HEK293 (cell line): ENCODE results near the gene ABHD12B.

Source experiments
- BCL11A ChIP-seq: fragments of 450-650 bp; formaldehyde crosslinking; IDR thresholded peaks from 2 replicates; pipeline ENCODE4 v1.5.1; 2016; ENCODE audit warnings: low read depth, missing biosample characterization, missing genetic modification characterization
- CTCF ChIP-seq: fragments of 450-650 bp; formaldehyde crosslinking; IDR thresholded peaks from 2 replicates; pipeline ENCODE4 v1.5.1; 2016; ENCODE audit warnings: missing biosample characterization, missing genetic modification characterization
- GLI4 ChIP-seq: fragments of 450-650 bp; formaldehyde crosslinking; IDR thresholded peaks from 2 replicates; pipeline ENCODE4 v1.5.1; 2016; ENCODE audit warnings: missing biosample characterization, missing genetic modification characterization
- GLIS2 ChIP-seq: fragments of 450-650 bp; formaldehyde crosslinking; IDR thresholded peaks from 2 replicates; pipeline ENCODE4 v1.5.1; 2016; ENCODE audit warnings: missing biosample characterization, missing genetic modification characterization
- KLF16 ChIP-seq: fragments of 450-650 bp; formaldehyde crosslinking; IDR thresholded peaks from 2 replicates; pipeline ENCODE4 v1.5.1; 2017; ENCODE audit warnings: missing biosample characterization, missing genetic modification characterization
- KLF7 ChIP-seq: fragments of 450-650 bp; formaldehyde crosslinking; IDR thresholded peaks from 2 replicates; pipeline ENCODE4 v1.5.1; 2016; ENCODE audit warnings: missing biosample characterization, missing genetic modification characterization, borderline replicate concordance
- KLF8 ChIP-seq: fragments of 450-650 bp; formaldehyde crosslinking; IDR thresholded peaks from 2 replicates; pipeline ENCODE4 v1.5.1; 2016; ENCODE audit warnings: missing biosample characterization, missing genetic modification characterization
- SCRT2 ChIP-seq: fragments of 450-650 bp; formaldehyde crosslinking; IDR thresholded peaks from 2 replicates; pipeline ENCODE4 v1.5.1; 2016; ENCODE audit warnings: missing biosample characterization, missing genetic modification characterization
- SETDB1 ChIP-seq: IDR thresholded peaks from one replicate; pipeline ENCODE4 v1.6.1; 2017; ENCODE audit warnings: mild to moderate bottlenecking, low read length, moderate library complexity, mixed read lengths; ENCODE audit not compliant: insufficient read length
- YY1 ChIP-seq: fragments of 450-650 bp; formaldehyde crosslinking; IDR thresholded peaks from 2 replicates; pipeline ENCODE4 v1.5.1; 2018; ENCODE audit warnings: missing biosample characterization, missing genetic modification characterization
- ZBTB11 ChIP-seq: fragments of 450-650 bp; formaldehyde crosslinking; conservative IDR thresholded peaks from 2 replicates; pipeline ENCODE4 v1.5.1; 2016; ENCODE audit warnings: low read depth, missing biosample characterization, missing genetic modification characterization
- ZBTB17 ChIP-seq: fragments of 450-650 bp; formaldehyde crosslinking; IDR thresholded peaks from 2 replicates; pipeline ENCODE4 v1.5.1; 2016; ENCODE audit warnings: missing biosample characterization, missing genetic modification characterization
- ZBTB6 ChIP-seq: fragments of 450-650 bp; formaldehyde crosslinking; IDR thresholded peaks from 2 replicates; pipeline ENCODE4 v1.5.1; 2017; ENCODE audit warnings: missing biosample characterization, missing genetic modification characterization
- ZNF157 ChIP-seq: fragments of 450-650 bp; formaldehyde crosslinking; IDR thresholded peaks from 2 replicates; pipeline ENCODE4 v1.5.1; 2016; ENCODE audit warnings: missing biosample characterization, missing genetic modification characterization
- ZNF175 ChIP-seq: fragments of 450-650 bp; formaldehyde crosslinking; IDR thresholded peaks from 2 replicates; pipeline ENCODE4 v1.5.1; 2016; ENCODE audit warnings: missing biosample characterization, missing genetic modification characterization
- ZNF184 ChIP-seq: fragments of 450-650 bp; IDR thresholded peaks from 2 replicates; pipeline ENCODE4 v1.5.1; 2018; ENCODE audit warnings: missing biosample characterization, mild to moderate bottlenecking, missing genetic modification characterization
- ZNF211 ChIP-seq: fragments of 450-650 bp; formaldehyde crosslinking; IDR thresholded peaks from 2 replicates; pipeline ENCODE4 v1.5.1; 2016; ENCODE audit warnings: low read depth, missing biosample characterization, missing genetic modification characterization
- ZNF239 ChIP-seq: fragments of 450-650 bp; formaldehyde crosslinking; IDR thresholded peaks from 2 replicates; pipeline ENCODE4 v1.5.1; 2016; ENCODE audit warnings: missing biosample characterization, missing genetic modification characterization
- ZNF366 ChIP-seq: fragments of 450-650 bp; formaldehyde crosslinking; conservative IDR thresholded peaks from 2 replicates; pipeline ENCODE4 v1.5.1; 2016; ENCODE audit warnings: missing biosample characterization, missing genetic modification characterization
- ZNF433 ChIP-seq: fragments of 450-650 bp; formaldehyde crosslinking; IDR thresholded peaks from 2 replicates; pipeline ENCODE4 v1.5.1; 2016; ENCODE audit warnings: missing biosample characterization, missing genetic modification characterization, low read depth
- ZNF560 ChIP-seq: fragments of 450-650 bp; formaldehyde crosslinking; IDR thresholded peaks from 2 replicates; pipeline ENCODE4 v1.5.1; 2017; ENCODE audit warnings: missing biosample characterization, missing genetic modification characterization, borderline replicate concordance
- ZNF585B ChIP-seq: fragments of 450-650 bp; formaldehyde crosslinking; IDR thresholded peaks from 2 replicates; pipeline ENCODE4 v1.5.1; 2016; ENCODE audit warnings: missing biosample characterization, missing genetic modification characterization
- ZNF654 ChIP-seq: fragments of 450-650 bp; formaldehyde crosslinking; IDR thresholded peaks from 2 replicates; pipeline ENCODE4 v1.5.1; 2016; ENCODE audit warnings: low read depth, missing biosample characterization, missing genetic modification characterization
- ZNF658 ChIP-seq: fragments of 450-650 bp; formaldehyde crosslinking; IDR thresholded peaks from 2 replicates; pipeline ENCODE4; 2016; ENCODE audit warnings: missing biosample characterization, missing genetic modification characterization
- ZNF830 ChIP-seq: fragments of 450-650 bp; IDR thresholded peaks from 2 replicates; pipeline ENCODE4 v1.5.0; 2018; ENCODE audit warnings: missing biosample characterization, missing genetic modification characterization, low read depth, mild to moderate bottlenecking, moderate library complexity
- TF ChIP-seq, protein P1 (sequence below): fragments of 450-650 bp; formaldehyde crosslinking; IDR thresholded peaks from 2 replicates; pipeline ENCODE4 v1.5.1; 2017; ENCODE audit warnings: missing biosample characterization, missing genetic modification characterization
- TF ChIP-seq, protein P2 (sequence below): fragments of 450-650 bp; formaldehyde crosslinking; IDR thresholded peaks from 2 replicates; pipeline ENCODE4 v1.5.1; 2016; ENCODE audit warnings: missing biosample characterization, missing genetic modification characterization
- TF ChIP-seq, protein P3 (sequence below): fragments of 450-650 bp; formaldehyde crosslinking; IDR thresholded peaks from 2 replicates; pipeline ENCODE4 v1.5.1; 2016; ENCODE audit warnings: missing biosample characterization, missing genetic modification characterization

Gene ABHD12B

GRCh38 chr14:50943943-50944646 is 72.2 kb downstream of the ABHD12B start, which contains the start of gene PYGL (continued):
- no peak for TF ChIP-seq GLI4 (tag by site-specific recombination)
- TF ChIP-seq, protein P1, sequence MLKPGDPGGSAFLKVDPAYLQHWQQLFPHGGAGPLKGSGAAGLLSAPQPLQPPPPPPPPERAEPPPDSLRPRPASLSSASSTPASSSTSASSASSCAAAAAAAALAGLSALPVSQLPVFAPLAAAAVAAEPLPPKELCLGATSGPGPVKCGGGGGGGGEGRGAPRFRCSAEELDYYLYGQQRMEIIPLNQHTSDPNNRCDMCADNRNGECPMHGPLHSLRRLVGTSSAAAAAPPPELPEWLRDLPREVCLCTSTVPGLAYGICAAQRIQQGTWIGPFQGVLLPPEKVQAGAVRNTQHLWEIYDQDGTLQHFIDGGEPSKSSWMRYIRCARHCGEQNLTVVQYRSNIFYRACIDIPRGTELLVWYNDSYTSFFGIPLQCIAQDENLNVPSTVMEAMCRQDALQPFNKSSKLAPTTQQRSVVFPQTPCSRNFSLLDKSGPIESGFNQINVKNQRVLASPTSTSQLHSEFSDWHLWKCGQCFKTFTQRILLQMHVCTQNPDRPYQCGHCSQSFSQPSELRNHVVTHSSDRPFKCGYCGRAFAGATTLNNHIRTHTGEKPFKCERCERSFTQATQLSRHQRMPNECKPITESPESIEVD (tag by site-specific recombination) = no peak
- TF ChIP-seq BCL11A = no peak
- TF ChIP-seq, protein P2, sequence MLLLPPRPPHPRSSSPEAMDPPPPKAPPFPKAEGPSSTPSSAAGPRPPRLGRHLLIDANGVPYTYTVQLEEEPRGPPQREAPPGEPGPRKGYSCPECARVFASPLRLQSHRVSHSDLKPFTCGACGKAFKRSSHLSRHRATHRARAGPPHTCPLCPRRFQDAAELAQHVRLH (tag by site-specific recombination) = no peak
- TF ChIP-seq KLF7 (tag by site-specific recombination) = no peak
- TF ChIP-seq ZNF830 (tag by site-specific recombination) = no peak
- TF ChIP-seq KLF16 (tag by site-specific recombination) = 0 out of 2 replicates have a peak, but pooled peaks have one; percentile 33
- peak; percentile 64 for TF ChIP-seq CTCF
- no peak for TF ChIP-seq SETDB1
- TF ChIP-seq ZNF157 (tag by site-specific recombination) = no peak
- peak; percentile 37; the same call in 1 of the 2 replicates for TF ChIP-seq SCRT2 (tag by site-specific recombination)
- no peak for TF ChIP-seq ZBTB6
- TF ChIP-seq ZNF658 (tag by site-specific recombination) = no peak
- TF ChIP-seq ZNF433 (tag by site-specific recombination) = no peak
- TF ChIP-seq ZNF366 (tag by site-specific recombination) = no peak
- no peak for TF ChIP-seq ZNF654 (tag by site-specific recombination)
- no peak for TF ChIP-seq ZNF184 (tag by site-specific recombination)
- peak; percentile 56; the same call in 1 of the 2 replicates for TF ChIP-seq YY1 (tag by site-specific recombination)
- TF ChIP-seq ZNF175 (tag by site-specific recombination) = no peak
- TF ChIP-seq ZNF211 = no peak
- peak; percentile 80 for TF ChIP-seq GLIS2 (tag by site-specific recombination)
- 0 out of 2 replicates have a peak, but pooled peaks have one; percentile 36 for TF ChIP-seq ZNF239 (tag by site-specific recombination)
- TF ChIP-seq ZBTB17 (tag by site-specific recombination) = no peak
- peak; percentile 70 for TF ChIP-seq KLF8 (tag by site-specific recombination)
- peak; percentile 18; the same call in 1 of the 2 replicates for TF ChIP-seq ZNF560 (tag by site-specific recombination)
- TF ChIP-seq ZBTB11 (tag by site-specific recombination) = no peak
- TF ChIP-seq, protein P3, sequence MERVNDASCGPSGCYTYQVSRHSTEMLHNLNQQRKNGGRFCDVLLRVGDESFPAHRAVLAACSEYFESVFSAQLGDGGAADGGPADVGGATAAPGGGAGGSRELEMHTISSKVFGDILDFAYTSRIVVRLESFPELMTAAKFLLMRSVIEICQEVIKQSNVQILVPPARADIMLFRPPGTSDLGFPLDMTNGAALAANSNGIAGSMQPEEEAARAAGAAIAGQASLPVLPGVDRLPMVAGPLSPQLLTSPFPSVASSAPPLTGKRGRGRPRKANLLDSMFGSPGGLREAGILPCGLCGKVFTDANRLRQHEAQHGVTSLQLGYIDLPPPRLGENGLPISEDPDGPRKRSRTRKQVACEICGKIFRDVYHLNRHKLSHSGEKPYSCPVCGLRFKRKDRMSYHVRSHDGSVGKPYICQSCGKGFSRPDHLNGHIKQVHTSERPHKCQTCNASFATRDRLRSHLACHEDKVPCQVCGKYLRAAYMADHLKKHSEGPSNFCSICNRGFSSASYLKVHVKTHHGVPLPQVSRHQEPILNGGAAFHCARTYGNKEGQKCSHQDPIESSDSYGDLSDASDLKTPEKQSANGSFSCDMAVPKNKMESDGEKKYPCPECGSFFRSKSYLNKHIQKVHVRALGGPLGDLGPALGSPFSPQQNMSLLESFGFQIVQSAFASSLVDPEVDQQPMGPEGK (tag by site-specific recombination) = peak; percentile 75
- TF ChIP-seq ZNF585B = no peak
